Mesenteric fat pad (tissue), 1 donor: Measurements from ENCODE around the gene MID2. TPM values are rescaled to one million over a fixed set of nuclear protein-coding genes. Genes with fewer than 3 reads are reported as not detected.
A peak's percentile ranks its signal among the peaks of the same experiment; 100 is the strongest.
"Not testable (repeated sequence)": the region's sequence is repeated elsewhere in the genome, so short reads cannot be mapped to it uniquely, and the experiment has no call there.

Experiments used
- DNase-seq: peaks from one replicate; pipeline ENCODE4 v3.0.0-alpha.2; 2020; ENCODE audit warnings: low spot score
- long read RNA-seq: library from polyadenylated mRNA; unstranded; transcript quantifications from one replicate; pipeline ENCODE4 v2.0.0, GENCODE V29; 2020
- total RNA-seq: library from RNA; stranded (reverse); fragmentation: NEBNext Ultra II Directional; extraction: Animal tissue kit (Norgen Biotek cat#: 25700); gene quantifications from one replicate; pipeline ENCODE4 v1.2.1, GENCODE V29; 2021
- donor health status: DM: yes; HTN: yes; CAD: no.

Gene MID2, protein sequence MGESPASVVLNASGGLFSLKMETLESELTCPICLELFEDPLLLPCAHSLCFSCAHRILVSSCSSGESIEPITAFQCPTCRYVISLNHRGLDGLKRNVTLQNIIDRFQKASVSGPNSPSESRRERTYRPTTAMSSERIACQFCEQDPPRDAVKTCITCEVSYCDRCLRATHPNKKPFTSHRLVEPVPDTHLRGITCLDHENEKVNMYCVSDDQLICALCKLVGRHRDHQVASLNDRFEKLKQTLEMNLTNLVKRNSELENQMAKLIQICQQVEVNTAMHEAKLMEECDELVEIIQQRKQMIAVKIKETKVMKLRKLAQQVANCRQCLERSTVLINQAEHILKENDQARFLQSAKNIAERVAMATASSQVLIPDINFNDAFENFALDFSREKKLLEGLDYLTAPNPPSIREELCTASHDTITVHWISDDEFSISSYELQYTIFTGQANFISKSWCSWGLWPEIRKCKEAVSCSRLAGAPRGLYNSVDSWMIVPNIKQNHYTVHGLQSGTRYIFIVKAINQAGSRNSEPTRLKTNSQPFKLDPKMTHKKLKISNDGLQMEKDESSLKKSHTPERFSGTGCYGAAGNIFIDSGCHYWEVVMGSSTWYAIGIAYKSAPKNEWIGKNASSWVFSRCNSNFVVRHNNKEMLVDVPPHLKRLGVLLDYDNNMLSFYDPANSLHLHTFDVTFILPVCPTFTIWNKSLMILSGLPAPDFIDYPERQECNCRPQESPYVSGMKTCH
- total RNA-seq, result 23.4 TPM
- long read RNA-seq, partial matches to known transcripts, result 2 of 9 reads
- long read RNA-seq, other reads (novel, unspliced or antisense), result 6 of 9 reads

DNA sequence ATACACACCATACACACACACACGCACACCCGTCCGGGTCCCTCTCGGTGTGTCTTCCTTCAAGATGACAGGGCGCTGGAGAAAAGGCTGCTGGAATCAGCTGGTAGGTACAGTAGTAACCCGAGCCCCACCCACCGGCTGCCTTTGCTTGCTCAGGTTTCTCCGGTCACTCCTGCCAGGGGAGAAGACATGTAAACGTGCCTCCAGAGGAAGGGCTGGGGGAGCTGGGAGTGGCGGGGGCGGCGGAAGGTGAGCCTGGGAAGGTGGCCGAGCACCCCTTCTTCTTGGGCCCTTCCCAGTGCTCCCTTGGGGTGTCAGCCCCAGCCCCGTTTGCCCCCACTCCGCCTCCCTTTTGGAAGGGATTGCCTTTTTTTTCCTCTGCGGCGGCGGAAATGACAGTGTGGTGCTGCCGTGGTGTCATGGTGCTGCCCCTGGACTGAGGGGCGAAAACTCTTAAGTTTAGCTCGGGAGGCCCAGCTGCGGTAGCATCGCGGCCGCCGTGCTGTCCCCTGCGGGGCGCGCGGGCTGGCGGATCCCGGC is at the start of gene MID2:
MID2 (plus strand) TSS at position 169 of the 540 bp plus-strand sequence. CDS start 561 bp downstream, outside the sequence.
- no peak for DNase-seq

DNA sequence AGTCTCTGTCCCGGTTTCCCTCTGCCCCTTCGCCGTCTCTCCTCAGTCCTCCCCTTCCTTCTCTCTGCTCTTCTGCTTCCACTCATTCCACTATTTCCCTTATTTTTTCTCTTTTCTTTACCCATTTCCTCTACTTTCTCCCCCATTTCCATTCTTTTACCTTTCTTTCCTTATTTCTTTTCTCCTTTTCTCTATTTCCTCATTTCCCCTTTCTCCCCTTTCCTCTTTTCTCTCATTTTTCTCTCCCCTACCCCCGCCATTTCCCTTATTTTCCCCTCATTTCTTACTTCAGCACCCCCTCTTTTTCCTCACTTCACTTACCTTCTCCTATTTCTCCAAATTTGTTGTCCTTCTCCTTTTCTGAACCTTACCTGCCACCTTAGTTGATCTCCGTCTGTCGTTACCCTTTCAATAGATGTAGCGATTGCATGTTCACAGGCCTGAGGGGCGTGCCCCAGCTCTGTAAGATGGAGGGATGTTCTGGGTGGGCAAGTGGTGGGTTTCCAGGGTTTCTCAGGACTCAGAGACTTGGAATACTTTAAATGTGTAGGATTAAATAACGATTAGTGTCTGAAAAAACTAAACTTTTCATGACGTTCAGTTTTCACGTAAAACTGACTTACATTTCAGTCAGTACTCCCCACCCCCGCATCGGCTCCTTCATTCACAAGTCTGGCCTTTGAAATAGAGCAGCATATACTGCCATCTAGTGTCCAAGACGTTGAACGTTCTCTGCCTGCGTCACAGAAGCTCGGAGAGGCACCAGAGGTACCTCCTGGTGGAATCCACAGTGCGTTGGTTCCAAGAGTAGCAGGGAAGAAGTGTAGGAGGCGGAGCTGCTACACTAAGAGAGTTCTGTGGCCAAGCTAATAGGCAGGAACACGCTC is 48.8 kb upstream of the MID2 start:
- no peak for DNase-seq

DNA sequence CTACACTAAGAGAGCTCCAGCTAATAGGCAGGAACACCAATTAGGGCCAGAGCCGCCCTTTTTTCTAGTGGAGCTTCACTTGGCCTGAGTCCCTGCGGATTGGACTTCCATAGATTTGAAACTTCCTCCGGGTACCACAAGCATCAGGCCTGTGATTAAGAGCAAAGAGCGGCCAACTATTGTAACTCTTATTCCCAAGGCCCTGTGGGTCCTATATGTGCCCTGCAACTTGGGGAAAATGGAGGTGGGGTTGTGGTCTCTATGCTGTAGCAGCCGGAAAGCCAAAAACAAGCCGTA is 48.2 kb upstream of the MID2 start, which contains the start of gene NCBP2L:
NCBP2L (plus strand) TSS at position 198 of the 297 bp plus-strand sequence. CDS start 16,488 bp downstream, outside the sequence.
- DNase-seq, result no peak

DNA sequence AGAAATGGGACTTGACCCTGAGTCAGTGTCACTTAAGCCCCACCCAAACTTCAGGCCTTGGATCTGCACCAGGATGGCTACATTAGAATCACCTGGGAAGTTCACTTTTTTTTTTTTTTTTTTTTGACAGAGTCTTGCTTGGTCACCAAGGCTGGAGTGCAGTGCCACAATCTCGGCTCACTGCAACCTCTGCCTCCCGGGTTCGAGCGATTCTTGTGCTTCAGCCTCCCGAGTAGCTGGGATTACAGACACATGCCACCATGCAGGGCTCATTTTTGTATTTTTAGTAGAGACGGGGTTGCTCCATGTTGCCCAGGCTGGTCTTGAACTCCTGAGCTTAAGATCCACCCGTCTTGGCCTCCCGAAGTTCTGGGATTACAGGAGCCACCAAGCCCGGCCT is 45.1 kb upstream of the MID2 start:
- DNase-seq, result peak; percentile 59

DNA sequence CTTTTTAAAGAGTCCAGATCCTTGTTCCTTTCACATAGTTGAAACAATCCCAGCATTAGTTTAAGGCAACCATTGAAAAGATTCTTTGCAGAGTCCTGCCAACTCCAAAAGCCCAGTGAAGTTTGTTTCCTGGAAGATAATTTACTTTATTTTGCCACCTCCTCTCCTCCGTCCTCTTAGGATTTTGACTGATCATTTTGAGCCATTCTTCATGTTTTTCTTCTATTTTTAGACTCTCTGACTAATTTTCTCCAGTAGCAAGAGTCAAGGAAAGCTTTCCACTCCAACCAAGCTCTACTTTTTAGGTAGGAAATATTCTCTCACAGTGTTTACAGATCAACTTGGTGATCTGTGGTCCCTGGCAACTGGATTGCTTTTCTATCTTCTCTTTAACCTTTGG is 37.8 kb upstream of the MID2 start:
- DNase-seq, result no peak

DNA sequence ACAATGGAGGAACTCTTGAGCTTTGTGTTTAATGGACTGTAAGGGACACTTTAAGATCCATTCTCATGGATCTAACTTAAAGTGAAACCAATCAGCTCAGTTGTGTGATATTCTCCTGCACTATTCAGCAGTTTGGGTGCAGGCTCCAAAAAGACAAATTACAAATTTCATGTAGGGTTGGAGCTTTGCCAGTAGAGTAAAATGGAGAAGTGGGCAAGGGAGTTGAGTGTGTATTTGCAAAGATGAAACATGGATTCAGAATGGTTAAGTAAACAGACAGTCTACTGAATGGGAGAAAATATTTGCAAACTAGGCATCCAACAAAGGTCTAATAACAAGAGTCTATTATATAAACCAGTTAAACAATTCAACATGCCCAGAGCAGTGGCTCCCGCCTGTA is 21.2 kb upstream of the MID2 start:
- no peak for DNase-seq

DNA sequence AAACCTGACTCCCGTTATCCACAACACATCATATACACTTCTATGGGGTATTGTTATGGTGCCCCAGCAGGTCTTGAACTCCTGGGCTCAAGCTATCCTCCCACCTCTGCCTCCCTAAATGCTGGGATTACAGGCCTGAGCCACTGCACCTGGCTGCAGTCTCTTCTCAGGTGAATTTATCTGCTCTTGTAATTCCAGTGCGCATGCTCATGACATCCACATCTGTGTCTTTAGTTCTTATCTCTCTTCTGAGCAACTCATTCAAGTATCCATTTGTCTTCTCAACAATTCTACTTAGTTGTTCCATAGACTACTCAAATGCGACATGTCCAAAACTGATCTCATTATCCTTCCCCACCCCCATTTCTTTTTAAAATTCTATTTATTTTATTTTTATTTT is 20.5 kb upstream of the MID2 start:
- DNase-seq, result no peak

DNA sequence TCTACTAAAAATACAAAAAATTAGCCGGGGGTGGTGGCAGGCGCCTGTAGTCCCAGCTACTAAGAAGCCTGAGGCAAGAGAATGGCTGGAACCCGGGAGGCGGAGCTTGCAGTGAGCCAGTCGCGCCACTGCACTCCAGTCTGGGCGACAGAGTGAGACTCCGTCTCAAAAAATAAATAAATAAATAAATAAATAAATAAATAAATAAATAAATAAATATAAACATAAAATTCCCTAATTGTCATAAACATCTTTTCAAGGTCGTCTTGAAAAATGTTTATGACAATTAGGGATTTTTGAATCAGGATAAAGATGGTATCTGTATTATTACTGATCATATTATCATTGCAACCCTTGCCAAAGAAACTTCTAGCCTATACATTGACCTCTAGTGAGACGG is 15.6 kb upstream of the MID2 start:
- DNase-seq, result not testable (repeated sequence)

DNA sequence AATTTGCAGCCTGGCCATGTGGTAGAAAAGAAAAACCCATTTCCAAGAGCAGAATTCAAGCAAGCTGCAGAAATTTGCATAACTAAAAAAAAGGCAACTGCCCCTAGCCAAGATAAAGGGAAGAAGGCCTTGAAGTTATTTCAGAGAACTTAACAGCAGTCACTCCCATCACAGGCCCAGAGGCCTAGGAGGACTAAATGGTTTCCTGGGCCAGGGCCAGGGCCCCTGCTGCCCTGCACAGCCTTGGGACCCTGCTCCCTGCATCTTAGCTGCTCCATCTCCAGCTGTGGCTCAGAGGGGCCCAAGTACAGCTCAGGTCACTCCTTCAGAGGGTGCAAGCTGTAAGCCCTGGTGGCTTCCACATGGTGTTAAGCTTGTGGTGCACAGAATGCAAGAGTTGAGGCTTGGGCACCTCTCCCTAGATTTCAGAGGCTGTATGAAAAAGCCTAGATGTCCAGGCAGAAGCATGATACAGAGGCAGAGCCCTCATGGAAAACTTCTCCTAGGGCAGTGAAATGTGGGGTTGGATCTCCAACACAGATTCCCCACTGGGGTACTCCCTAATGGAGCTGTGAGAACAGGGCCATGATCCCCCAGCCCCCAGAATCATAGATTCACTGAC is 6.7 kb upstream of the MID2 start:
- no peak for DNase-seq

DNA sequence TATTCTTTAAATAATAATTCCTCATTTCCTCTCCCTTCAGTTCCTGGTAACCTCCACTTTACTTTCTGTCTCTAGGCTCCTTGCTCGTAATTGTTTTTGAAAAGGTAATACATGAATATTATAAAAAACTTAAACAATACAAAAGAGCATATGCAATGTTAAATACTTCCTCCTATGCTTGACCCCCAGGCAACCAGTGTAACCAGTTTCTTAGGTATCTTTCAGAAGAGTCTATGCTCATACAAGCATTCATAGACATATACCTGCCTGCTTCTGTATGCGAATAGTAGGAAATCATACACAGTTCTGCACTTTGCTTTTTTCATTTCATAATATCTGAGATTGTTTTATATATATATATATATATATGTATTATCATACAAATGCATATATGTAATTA is 2.6 kb upstream of the MID2 start:
- DNase-seq, result no peak

DNA sequence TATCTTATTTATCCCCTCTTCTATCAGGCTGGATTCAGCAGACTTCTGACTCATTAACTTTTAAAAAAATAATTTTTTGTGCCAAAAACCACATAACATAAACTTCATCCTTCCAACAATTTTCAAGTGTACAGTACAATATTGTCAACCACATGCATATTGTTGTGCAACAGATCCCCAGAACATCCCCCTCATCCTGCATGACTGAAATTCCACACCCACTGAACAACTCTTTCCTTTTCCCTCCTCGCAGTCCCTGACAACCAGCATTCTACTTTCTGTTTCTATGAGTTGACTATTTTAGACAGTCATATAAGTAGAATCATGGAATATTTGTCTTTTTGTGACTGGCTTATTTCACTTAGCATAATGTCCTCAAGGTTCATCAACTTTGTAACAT is 2.2 kb upstream of the MID2 start:
- DNase-seq, result no peak

DNA sequence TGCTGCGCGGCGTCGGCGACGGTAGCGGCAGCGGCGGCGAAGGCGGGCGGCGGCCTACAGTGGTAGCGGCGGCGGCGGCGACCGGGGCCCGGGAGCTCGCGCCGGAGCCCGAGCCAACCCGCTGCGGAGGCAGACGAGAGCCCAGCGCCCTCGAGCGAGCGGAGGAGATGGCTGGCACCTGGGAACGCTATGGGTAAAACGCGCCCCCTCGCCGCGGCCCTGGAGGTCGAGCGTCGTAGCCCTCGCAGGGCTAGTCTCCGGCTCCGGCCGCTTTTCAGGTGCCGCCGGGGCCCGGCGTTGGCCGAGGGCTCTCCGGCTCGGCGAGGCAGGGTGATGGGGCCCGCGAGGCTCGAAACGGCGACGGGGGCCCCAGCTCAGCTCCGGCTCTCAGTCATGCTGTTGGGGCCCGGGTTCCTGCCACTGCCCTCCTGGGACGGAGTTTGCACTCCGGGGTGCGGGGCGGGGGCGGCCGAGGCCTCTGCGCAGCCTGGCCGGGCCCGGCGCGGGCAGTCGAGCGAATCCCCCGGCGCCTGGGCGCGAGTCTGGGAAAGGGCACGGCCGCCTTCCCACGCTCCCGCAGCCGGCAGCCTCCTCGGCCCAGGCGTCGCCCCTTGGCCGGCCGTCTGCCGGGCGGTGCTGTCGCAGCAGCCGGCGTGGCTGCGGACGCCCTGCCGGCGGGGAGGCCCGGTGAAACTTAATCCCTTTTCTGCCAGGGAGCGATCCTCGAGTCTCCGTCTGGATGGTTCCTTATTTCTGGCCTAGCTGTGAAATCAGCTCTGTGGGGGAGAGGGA is 768 bp downstream of the MID2 start:
- no peak for DNase-seq

DNA sequence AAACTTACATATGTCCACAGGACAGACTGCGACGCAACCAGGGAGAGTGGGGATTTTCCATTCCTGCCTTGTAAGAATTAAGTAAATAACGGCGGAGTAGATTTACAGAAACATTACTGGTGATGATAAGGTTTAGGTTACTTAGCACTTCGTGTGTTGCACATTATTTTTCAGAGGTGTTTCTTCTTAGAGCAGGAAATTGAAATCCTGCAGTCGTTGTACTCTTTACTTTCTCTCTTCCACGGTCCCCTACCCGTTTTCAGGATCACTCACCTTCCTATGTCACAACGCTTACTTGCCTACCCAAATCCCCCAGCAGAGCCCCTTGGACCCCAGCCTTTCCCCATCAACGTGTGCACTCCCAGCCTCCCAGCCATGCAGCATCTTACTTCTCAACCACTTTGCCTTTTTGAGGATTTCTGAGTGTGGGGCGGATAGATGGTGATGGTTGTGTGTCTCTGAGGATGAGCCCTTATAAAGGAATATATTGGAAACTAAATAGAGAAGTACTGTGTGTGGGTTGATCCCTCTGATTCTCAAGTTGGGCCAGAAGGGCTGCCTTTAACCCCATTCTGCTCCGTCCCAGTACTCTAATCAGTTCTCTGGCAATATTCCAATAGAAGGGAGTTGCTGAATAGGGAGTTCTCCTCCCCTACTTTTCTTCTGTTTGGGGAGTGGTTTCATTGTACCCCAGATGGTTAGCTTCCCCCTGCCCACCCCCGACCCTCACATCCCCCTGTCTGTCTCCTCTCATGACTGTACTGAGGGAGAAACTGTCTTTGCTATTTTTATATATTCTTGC is 1.6 kb downstream of the MID2 start:
- no peak for DNase-seq

DNA sequence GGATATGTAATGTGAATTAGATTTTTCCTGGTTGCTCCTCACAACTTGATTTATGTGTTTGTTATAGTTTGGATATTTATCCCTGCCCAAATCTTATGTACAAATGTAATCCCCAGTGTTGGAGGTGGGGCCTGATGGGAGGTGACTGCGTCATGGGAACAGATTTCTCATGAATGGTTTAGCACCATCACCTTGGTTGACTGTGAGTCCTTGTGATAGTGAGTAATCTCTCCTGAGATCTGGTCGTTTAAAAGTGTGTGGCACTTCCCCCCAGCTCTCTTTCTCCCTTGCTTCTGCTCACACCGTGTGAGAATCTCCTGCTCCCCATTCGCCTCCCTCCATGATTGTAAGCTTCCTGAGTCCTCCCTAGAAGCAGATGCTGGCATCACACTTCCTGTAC is 2.2 kb downstream of the MID2 start:
- no peak for DNase-seq

DNA sequence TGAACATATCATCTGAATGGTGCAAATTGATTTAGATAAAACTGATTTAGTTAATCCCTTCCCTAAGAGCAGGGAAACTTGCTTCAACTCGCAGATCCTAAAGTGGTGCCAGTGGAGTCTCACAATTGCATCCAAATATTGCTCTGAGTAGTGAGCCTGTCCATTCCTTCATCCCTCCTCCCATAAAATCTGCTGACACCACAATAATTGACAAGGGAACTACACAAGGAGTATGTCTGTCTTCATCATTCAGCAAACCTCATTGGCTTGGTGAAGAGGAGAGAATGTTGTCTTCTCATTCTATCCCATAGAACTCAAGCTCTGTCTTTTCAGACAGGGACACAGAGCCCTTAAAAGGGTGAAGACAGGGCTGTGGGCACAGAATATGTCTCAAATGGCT is 4.2 kb downstream of the MID2 start:
- no peak for DNase-seq

DNA sequence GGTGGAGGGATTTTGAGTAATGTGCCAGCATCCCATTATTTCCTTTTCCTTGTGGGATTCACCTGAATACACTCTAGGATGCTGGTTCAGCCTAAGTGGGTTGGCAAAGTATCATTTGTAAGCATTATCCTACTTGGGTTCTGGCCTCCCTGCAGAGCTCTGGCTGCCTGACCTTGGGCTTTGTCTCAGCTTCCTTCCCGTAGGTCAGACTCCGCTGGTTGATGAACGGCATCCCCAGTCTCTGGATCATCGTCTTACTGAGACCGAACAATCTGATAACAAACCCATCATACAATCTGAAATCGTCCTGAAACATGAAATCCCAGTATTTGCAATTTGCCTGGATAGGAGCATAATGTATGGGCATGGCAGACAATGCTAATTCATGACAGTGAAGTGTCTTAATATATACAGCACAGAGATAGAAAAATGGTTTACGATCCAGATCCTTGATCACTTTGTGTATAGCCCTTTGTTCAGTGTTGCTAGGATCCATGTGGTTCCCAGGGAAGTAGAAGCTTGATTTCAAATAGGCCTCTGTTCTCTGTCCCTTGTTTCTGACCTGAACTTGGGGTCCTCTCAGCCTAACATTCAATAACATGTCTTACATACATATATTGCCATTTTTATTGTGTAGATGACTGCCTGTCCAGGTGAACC is 5.5 kb downstream of the MID2 start:
- DNase-seq, result no peak

DNA sequence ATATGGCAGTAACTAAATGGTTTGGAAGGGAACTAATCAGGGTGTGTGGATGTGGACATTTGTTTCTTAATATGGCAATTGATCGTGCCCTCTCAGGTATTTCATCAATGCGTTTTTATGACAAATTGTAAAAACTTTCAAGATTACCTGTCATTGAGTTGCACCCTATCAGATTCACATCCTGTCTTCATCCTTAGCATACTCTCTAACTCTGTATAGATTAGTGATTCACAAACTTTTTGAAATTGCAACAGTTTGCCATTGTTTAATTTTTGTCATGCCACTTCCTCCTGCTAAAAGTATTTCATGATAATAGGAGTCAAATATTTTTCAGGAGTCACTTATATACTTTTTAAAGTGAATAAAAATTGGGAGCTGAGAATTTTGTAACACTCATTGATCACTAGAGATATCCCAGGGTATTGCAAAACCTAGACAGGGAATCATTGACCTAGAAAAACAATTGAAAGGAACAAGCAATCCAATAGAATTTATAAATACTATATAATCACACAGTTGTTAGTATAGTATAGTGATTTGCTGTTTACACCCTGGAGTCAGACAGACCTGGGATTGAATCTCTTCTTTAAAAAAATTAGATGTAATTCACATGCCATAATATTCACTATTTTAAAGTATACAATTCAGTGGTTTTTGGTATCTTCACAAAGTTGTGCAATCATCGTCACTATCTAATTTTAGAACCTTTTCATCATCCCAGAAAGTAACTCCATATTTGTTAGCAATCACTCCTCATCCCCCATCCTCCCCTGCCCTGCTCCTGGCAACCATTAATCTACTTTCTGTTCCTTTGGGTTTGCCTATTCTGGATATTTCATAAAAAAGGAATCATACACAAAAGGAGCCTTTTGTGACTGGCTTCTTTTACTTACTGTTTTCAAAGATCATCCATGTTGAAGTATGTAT is 8.9 kb downstream of the MID2 start:
- no peak for DNase-seq

DNA sequence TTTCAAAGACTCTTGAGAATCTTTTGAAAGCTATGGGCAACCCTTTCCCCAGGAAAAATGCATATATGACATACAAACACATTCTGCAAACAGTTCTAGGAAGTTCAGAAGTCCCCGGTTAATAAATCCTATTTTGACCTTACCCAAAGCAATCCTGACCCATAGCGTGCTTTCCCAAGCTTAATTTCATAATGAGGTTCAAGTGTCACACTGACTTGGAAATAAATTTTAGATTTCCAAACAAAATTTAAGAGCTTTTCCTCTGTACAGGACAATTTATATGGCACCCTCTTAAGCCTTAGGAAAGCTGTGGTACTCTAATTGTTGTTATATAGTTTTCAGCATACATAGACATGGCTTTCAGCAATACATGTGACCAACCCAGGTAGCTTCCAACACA is 11.3 kb downstream of the MID2 start:
- DNase-seq, result no peak
